ENCODE results near the gene POLN.
"Not testable (repeated sequence)": the region's sequence is repeated elsewhere in the genome, so short reads cannot be mapped to it uniquely, and the experiment has no call there.

- TF ChIP-seq CTCF, POLR2A, POLR2AphosphoS5 (IDR thresholded peaks at IDR 0.05): not testable (repeated sequence)
Observed at GRCh38 chr4:2202789-2203188, 39.1 kb downstream of the POLN start.
